SIG-M5 (cell line): ENCODE results near the gene MRPL43.

Experiments used
- DNase-seq: peaks from one replicate; lab custom pipeline; 2025; lab: John Stamatoyannopoulos, UW

Gene MRPL43

GRCh38 chr10:101002456-101002855, 15.2 kb upstream of the MRPL43 start:
- DNase-seq, result no peak

- no peak for DNase-seq
Measured at GRCh38 chr10:101001659-101002035, 14.3 kb upstream of the MRPL43 start.

GRCh38 chr10:101000915-101001658, 13.8 kb upstream of the MRPL43 start:
- no peak for DNase-seq

- no peak for DNase-seq
Measured at GRCh38 chr10:101000127-101000914, 13.0 kb upstream of the MRPL43 start.

- no peak for DNase-seq
Measured at GRCh38 chr10:100999742-101000126, 12.4 kb upstream of the MRPL43 start, which contains the start of gene LZTS2. Gene LZTS2, plus strand, starts transcription at chr10:100999808. Its CDS starts 2,731 bp downstream, at chr10:101002539.

GRCh38 chr10:100998991-100999741, 11.9 kb upstream of the MRPL43 start:
- no peak for DNase-seq

- no peak for DNase-seq
Measured at GRCh38 chr10:100998183-100998990, 11.1 kb upstream of the MRPL43 start.

GRCh38 chr10:100997360-100998182, 10.3 kb upstream of the MRPL43 start:
- no peak for DNase-seq

GRCh38 chr10:100996678-100997359, 9.5 kb upstream of the MRPL43 start:
- no peak for DNase-seq

- DNase-seq, result no peak
Measured at GRCh38 chr10:100995181-100995580, 7.9 kb upstream of the MRPL43 start.

GRCh38 chr10:100993986-100994708, 6.8 kb upstream of the MRPL43 start:
- DNase-seq, result no peak

GRCh38 chr10:100989088-100989487, 1.8 kb upstream of the MRPL43 start:
- no peak for DNase-seq

GRCh38 chr10:100988166-100988565, 869 bp upstream of the MRPL43 start:
- DNase-seq, result no peak

GRCh38 chr10:100987685-100988049, 370 bp upstream of the MRPL43 start:
- DNase-seq, result no peak

- DNase-seq, result no peak
Measured at GRCh38 chr10:100986623-100986951, 710 bp downstream of the MRPL43 start.

GRCh38 chr10:100985336-100985735, 2.0 kb downstream of the MRPL43 start:
- DNase-seq, result no peak

- no peak for DNase-seq
Measured at GRCh38 chr10:100984672-100985177, 2.6 kb downstream of the MRPL43 start.

GRCh38 chr10:100983868-100984671, 3.2 kb downstream of the MRPL43 start:
- DNase-seq, result no peak
